Measurements from ENCODE around the gene SLC39A11.

Gene SLC39A11

DNA sequence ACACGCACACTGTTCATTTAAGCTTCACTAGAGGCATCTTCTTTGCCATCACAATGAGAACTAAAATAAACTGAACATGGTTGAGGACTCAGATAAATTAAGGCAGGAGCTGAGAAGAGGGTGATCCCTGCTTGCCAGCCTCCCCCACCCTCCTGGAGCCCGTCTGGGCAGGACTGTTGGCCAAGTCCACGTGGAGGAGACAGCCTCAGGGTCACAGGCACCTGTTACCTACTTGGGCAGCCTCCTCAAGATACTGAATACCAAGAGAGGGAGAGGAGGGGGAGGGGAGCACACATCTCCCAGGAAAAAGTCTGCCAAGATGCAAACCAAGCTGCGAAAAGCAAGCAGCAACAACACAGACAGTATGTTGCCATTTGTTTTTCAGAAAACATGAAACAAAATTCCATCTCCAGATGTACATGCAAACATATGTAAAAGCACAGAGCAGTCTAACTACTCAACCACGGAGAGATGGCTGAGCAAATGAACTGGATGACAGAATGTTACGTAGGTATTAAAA is 67.4 kb downstream of the SLC39A11 start:
- TF ChIP-seq, protein P1, sequence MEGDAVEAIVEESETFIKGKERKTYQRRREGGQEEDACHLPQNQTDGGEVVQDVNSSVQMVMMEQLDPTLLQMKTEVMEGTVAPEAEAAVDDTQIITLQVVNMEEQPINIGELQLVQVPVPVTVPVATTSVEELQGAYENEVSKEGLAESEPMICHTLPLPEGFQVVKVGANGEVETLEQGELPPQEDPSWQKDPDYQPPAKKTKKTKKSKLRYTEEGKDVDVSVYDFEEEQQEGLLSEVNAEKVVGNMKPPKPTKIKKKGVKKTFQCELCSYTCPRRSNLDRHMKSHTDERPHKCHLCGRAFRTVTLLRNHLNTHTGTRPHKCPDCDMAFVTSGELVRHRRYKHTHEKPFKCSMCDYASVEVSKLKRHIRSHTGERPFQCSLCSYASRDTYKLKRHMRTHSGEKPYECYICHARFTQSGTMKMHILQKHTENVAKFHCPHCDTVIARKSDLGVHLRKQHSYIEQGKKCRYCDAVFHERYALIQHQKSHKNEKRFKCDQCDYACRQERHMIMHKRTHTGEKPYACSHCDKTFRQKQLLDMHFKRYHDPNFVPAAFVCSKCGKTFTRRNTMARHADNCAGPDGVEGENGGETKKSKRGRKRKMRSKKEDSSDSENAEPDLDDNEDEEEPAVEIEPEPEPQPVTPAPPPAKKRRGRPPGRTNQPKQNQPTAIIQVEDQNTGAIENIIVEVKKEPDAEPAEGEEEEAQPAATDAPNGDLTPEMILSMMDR (IDR thresholded peaks at IDR 0.05; ENCODE audit: insufficient read depth, low read length, missing control alignments), result no peak
- DNase-seq (ENCODE audit: low read depth, low spot score), result no peak
- no peak overlapping the region for H3K4me3 ChIP-seq (ENCODE audit: low read depth, low read length)
- POLR2A ChIA-PET, result interaction anchor here (0.5 kb wide), 1 partner anchor 37 kb away, joined by 3 read pairs; no protein-coding TSS in a partner anchor
- CTCF ChIA-PET, result interaction anchor here (1.5 kb wide), 1 partner anchor 300 kb away, joined by 5 read pairs; no protein-coding TSS in a partner anchor

DNA sequence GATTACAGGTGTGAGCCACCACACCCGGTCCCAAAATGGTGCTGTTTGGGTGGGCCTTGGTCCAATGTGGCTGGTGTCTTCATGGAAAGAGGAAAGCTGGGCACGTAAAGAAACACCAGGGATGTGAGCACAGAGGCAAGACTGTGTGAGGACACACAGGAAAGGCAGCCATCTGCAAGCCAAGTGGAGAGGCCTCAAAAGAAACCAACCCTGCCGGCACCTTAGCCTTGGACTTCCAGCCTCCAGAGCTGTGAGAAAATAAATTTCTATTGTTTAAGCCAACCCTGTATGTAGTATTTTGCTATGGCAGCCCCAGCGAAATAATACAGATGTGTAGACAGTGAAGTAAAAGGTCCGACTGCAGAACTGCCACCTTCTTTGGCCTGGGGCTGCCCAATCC is 68.7 kb downstream of the SLC39A11 start:
- H3K4me3 ChIP-seq (ENCODE audit: low read depth, low read length), result no peak overlapping the region
- no peak for DNase-seq (ENCODE audit: low read depth, low spot score)
- ChIA-PET POLR2A (no interaction called here), CTCF (no interaction called here)
- TF ChIP-seq, protein P1 (IDR thresholded peaks at IDR 0.05; ENCODE audit: insufficient read depth, low read length, missing control alignments), result no peak

DNA sequence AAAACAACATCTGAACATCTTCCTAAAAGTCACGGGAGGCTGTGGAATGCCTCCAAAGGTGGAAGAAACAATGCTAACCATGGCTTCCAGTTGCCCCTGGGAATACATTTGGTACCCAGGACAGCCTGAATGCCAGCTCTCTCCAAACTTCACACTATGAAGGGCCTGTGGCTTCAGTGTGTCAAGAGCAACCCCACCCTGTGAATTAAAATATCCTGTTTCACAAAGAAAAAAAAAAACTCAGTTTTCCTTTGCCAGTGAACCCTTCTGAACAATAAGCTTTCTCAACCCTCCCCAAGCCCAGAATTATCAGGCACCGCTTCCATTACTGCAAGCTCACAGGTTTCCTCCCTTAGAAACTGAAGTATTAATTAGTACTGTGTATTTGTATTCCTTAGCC is 69.8 kb downstream of the SLC39A11 start:
- CTCF ChIA-PET, result interaction anchor here (1.0 kb wide), 1 partner anchor 36 kb away, joined by 3 read pairs; no protein-coding TSS in a partner anchor
- DNase-seq (ENCODE audit: low read depth, low spot score), result no peak
- no peak overlapping the region for H3K4me3 ChIP-seq (ENCODE audit: low read depth, low read length)
- POLR2A ChIA-PET, result no interaction called here
- TF ChIP-seq, protein P1 (IDR thresholded peaks at IDR 0.05; ENCODE audit: insufficient read depth, low read length, missing control alignments), result no peak

DNA sequence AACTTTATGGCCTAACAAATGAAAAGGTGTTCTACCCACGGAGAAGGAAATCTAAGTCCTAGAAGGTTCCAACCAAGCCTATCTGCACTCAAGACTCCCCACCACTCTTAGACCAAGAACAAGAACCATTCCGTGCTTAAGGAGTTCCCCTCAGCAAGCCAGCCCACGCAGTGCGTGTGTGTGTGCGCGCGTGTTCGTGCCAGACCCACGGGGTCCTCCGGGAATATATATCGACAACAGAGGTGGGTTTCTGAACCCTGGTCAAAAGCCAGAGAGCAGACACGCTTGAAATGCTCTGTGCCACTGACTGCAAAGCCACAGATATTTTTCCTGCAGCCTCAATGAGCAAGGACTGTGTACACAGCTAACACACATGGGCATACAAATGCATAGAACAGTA is 70.7 kb downstream of the SLC39A11 start:
- DNase-seq (ENCODE audit: low read depth, low spot score), result no peak
- H3K4me3 ChIP-seq (ENCODE audit: low read depth, low read length), result no peak overlapping the region
- ChIA-PET POLR2A (no interaction called here), CTCF (no interaction called here)
- TF ChIP-seq, protein P1 (IDR thresholded peaks at IDR 0.05; ENCODE audit: insufficient read depth, low read length, missing control alignments), result no peak

DNA sequence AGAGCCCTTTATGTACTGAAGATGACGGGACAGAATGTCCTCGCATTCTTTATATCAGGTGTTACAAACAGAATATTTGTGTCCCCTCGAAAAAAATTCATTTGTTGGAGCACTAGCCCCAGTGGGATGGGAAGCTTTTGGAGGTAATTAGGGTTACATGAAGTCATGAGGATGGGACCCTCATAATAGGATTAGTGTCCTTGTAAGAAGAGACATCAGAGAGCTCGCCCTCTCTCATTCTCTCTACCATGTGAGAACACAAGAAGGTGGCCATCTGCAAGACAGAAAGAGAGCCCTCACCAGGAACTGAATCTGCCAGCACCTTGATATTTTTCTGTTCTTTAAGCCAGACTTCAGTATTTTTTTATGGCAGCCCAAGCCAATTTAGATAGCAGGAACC is 72.4 kb downstream of the SLC39A11 start:
- no peak for DNase-seq (ENCODE audit: low read depth, low spot score)
- POLR2A ChIA-PET, result no interaction called here
- TF ChIP-seq, protein P1 (IDR thresholded peaks at IDR 0.05; ENCODE audit: insufficient read depth, low read length, missing control alignments), result no peak
- CTCF ChIA-PET, result no interaction called here
- H3K4me3 ChIP-seq (ENCODE audit: low read depth, low read length), result no peak overlapping the region

DNA sequence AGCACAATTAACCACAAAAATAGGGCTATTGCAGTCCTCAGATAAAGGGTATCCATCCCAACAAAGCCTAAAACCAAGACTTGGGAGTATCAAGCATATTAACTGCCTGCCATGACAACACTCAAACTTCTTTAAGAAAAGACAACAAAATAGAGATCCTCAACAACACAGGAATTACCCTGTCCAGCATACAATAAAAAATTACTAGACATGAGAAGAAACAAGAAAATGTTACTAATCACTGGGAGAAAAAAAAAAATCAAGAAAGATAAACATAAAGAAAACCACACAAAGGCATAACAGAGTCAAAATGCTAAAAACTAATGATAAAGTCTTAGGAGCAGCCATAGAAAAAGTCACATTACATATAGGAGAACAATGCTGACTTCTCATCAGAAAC is 73.9 kb downstream of the SLC39A11 start:
- TF ChIP-seq, protein P1 (IDR thresholded peaks at IDR 0.05; ENCODE audit: insufficient read depth, low read length, missing control alignments), result no peak
- H3K4me3 ChIP-seq (ENCODE audit: low read depth, low read length), result no peak overlapping the region
- DNase-seq (ENCODE audit: low read depth, low spot score), result no peak
- POLR2A ChIA-PET, result no interaction called here
- CTCF ChIA-PET, result interaction anchor here (2.0 kb wide), 1 partner anchor 462 kb away, joined by 5 read pairs; no protein-coding TSS in a partner anchor

Measured in AG04449 (cell line).